Measurements from ENCODE around the gene TRPM6. TPM values are rescaled to one million over a fixed set of nuclear protein-coding genes. Genes with fewer than 3 reads are reported as not detected.
"Not testable (repeated sequence)": the region's sequence is repeated elsewhere in the genome, so short reads cannot be mapped to it uniquely, and the experiment has no call there.

Gene TRPM6
- total and polyA plus RNA-seq, 8 donors = 0.43 to 3.8 (median 0.74) TPM

DNA sequence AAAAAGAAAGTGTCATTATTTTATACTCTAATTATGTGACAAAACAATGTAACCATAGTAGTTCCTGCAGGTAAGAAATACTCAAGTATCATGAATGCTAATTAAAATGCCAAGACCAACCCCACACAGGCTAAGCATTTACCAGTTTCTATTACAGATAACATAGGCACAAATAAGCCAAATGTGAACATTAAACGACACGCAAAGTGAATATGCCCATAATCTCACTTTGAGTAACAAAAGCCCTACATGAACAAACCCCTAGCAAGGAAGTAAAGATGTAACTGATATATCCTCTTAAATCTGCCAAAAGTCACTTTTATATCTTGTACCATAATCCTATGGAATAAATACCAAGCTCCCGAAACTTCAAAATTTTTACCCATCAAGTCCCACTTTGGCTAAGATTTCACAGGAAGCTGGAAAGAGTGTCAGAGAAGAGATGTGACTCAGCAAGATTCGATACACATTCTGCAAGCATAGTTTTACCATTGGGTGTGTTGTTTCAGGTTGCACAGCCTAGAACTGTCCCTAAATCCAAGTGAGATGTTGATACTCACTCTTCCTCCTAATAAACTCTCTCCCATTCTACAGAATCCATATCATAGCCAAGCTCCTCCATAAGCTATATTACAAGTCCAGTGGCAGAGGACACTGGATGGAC lies 28.8 kb downstream of the TRPM6 start:
- H3K9me3 ChIP-seq = no peaks in the 10 kb centered on the region
- TF ChIP-seq, protein P1, sequence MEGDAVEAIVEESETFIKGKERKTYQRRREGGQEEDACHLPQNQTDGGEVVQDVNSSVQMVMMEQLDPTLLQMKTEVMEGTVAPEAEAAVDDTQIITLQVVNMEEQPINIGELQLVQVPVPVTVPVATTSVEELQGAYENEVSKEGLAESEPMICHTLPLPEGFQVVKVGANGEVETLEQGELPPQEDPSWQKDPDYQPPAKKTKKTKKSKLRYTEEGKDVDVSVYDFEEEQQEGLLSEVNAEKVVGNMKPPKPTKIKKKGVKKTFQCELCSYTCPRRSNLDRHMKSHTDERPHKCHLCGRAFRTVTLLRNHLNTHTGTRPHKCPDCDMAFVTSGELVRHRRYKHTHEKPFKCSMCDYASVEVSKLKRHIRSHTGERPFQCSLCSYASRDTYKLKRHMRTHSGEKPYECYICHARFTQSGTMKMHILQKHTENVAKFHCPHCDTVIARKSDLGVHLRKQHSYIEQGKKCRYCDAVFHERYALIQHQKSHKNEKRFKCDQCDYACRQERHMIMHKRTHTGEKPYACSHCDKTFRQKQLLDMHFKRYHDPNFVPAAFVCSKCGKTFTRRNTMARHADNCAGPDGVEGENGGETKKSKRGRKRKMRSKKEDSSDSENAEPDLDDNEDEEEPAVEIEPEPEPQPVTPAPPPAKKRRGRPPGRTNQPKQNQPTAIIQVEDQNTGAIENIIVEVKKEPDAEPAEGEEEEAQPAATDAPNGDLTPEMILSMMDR (IDR thresholded peaks at IDR 0.05) = no peak
- ATAC-seq (no peak), DNase-seq (no peak)
- H3K4me3 ChIP-seq = no peak overlapping the region
- H3K36me3 ChIP-seq = no peaks in the 10 kb centered on the region
- no peak overlapping the region for H3K27ac ChIP-seq
- H3K27me3 ChIP-seq = no peaks in the 10 kb centered on the region
- peaks cover 0 to 14% of the 10 kb centered on the region in 2 donors for H3K4me1 ChIP-seq
- intact Hi-C loops (cut with DNase I) = no loop called here

- TF ChIP-seq, protein P1 (IDR thresholded peaks at IDR 0.05) = no peak
- intact Hi-C loops (cut with DNase I) = no loop called here
- ATAC-seq (no peak), DNase-seq (no peak)
- Histone ChIP-seq H3K27ac (no peak overlapping the region), H3K4me1 (peaks cover 0 to 11% of the 10 kb centered on the region in 2 donors), H3K27me3 (no peaks in the 10 kb centered on the region), H3K9me3 (no peaks in the 10 kb centered on the region), H3K4me3 (no peak overlapping the region), H3K36me3 (no peaks in the 10 kb centered on the region)
Observed at GRCh38 chr9:74856989-74857388, 30.7 kb downstream of the TRPM6 start.

- no peaks in the 10 kb centered on the region for H3K4me1 ChIP-seq
- ATAC-seq (no peak), DNase-seq (no peak)
- TF ChIP-seq, protein P1 (IDR thresholded peaks at IDR 0.05) = no peak
- intact Hi-C loops (cut with DNase I) = no loop called here
- no peaks in the 10 kb centered on the region for H3K27me3 ChIP-seq
- no peak overlapping the region for H3K4me3 ChIP-seq
- H3K9me3 ChIP-seq = no peaks in the 10 kb centered on the region
- no peak overlapping the region for H3K27ac ChIP-seq
- no peaks in the 10 kb centered on the region for H3K36me3 ChIP-seq
Observed at GRCh38 chr9:74855072-74855471, 32.6 kb downstream of the TRPM6 start.

DNA sequence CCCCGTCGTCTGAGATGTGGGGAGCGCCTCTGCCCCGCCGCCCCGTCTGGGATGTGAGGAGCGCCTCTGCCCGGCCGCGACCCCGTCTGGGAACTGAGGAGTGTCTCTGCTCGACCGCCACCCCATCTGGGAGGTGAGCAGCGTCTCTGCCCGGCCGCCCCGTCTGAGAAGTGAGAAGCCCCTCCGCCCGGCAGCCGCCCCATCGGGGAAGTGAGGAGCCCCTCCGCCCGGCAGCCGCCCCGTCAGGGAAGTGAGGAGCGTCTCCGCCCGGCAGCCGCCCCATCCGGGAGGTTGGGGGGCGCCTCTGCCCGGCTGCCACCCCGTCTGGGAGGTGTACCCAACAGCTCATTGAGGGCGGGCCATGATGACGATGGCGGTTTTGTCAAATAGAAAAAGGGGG lies 34.7 kb downstream of the TRPM6 start:
- ATAC-seq; H3K27me3 ChIP-seq; H3K27ac ChIP-seq; H3K4me1 ChIP-seq; intact Hi-C loops (cut with DNase I); H3K9me3 ChIP-seq; H3K4me3 ChIP-seq; H3K36me3 ChIP-seq; DNase-seq: not testable (repeated sequence)

GRCh38 chr9:74848153-74848525 lies 39.6 kb downstream of the TRPM6 start:
- no peaks in the 10 kb centered on the region for H3K4me1 ChIP-seq
- no peak overlapping the region for H3K27ac ChIP-seq

More at GRCh38 chr9:74848153-74848525, 39.6 kb downstream of the TRPM6 start:
- H3K9me3 ChIP-seq = peaks cover 0 to 3% of the 10 kb centered on the region in 2 donors
- no peaks in the 10 kb centered on the region for H3K27me3 ChIP-seq
- DNase-seq (no peak), ATAC-seq (no peak)
- TF ChIP-seq, protein P1 (IDR thresholded peaks at IDR 0.05) = no peak
- no peaks in the 10 kb centered on the region for H3K36me3 ChIP-seq
- H3K4me3 ChIP-seq = no peak overlapping the region
- intact Hi-C loops (cut with DNase I) = no loop called here

All from left lung (tissue), 10 donors.